ENCODE measurements around the gene SLC35E4. TPM values are rescaled to one million over a fixed set of nuclear protein-coding genes. Genes with fewer than 3 reads are reported as not detected.
"Not testable (repeated sequence)": the region's sequence is repeated elsewhere in the genome, so short reads cannot be mapped to it uniquely, and the experiment has no call there.

The SLC35E4 gene
- total RNA-seq, 1 donor from 2014 or later: 23.0 TPM

- DNase-seq (ENCODE audit: extremely low read depth, low read depth, low spot score): no peak
Measured at GRCh38 chr22:30611197-30611596, 24.4 kb upstream of the SLC35E4 start.

GRCh38 chr22:30612789-30613188, 22.8 kb upstream of the SLC35E4 start:
- no peak for DNase-seq (ENCODE audit: extremely low read depth, low read depth, low spot score)

GRCh38 chr22:30614268-30614667, 21.3 kb upstream of the SLC35E4 start:
- DNase-seq (ENCODE audit: extremely low read depth, low read depth, low spot score): no peak

- DNase-seq (ENCODE audit: extremely low read depth, low read depth, low spot score): no peak
Measured at GRCh38 chr22:30614879-30615278, 20.7 kb upstream of the SLC35E4 start.

- DNase-seq (ENCODE audit: extremely low read depth, low read depth, low spot score): no peak
Measured at GRCh38 chr22:30615543-30615954, 20.0 kb upstream of the SLC35E4 start.

GRCh38 chr22:30617819-30618218, 17.8 kb upstream of the SLC35E4 start:
- DNase-seq (ENCODE audit: extremely low read depth, low read depth, low spot score): no peak

GRCh38 chr22:30619909-30620308, 15.7 kb upstream of the SLC35E4 start:
- DNase-seq (ENCODE audit: extremely low read depth, low read depth, low spot score): not testable (repeated sequence)

GRCh38 chr22:30626413-30626812, 9.2 kb upstream of the SLC35E4 start:
- no peak for DNase-seq (ENCODE audit: extremely low read depth, low read depth, low spot score)

- DNase-seq (ENCODE audit: extremely low read depth, low read depth, low spot score): no peak
Measured at GRCh38 chr22:30627471-30627870, 8.1 kb upstream of the SLC35E4 start.

- no peak for DNase-seq (ENCODE audit: extremely low read depth, low read depth, low spot score)
Measured at GRCh38 chr22:30628491-30628890, 7.1 kb upstream of the SLC35E4 start.

GRCh38 chr22:30631469-30631868, 4.1 kb upstream of the SLC35E4 start:
- not testable (repeated sequence) for DNase-seq (ENCODE audit: extremely low read depth, low read depth, low spot score)

- DNase-seq (ENCODE audit: extremely low read depth, low read depth, low spot score): peak; percentile 60
Measured at GRCh38 chr22:30634471-30635233, 929 bp upstream of the SLC35E4 start.

- no peak for DNase-seq (ENCODE audit: extremely low read depth, low read depth, low spot score)
Measured at GRCh38 chr22:30636226-30637077, 871 bp downstream of the SLC35E4 start.

- DNase-seq (ENCODE audit: extremely low read depth, low read depth, low spot score): no peak
Measured at GRCh38 chr22:30637701-30638114, 2.1 kb downstream of the SLC35E4 start.

GRCh38 chr22:30640361-30640760, 4.8 kb downstream of the SLC35E4 start:
- DNase-seq (ENCODE audit: extremely low read depth, low read depth, low spot score): no peak

GRCh38 chr22:30640839-30641430, 5.4 kb downstream of the SLC35E4 start:
- DNase-seq (ENCODE audit: extremely low read depth, low read depth, low spot score): no peak

GRCh38 chr22:30643055-30643875, 7.7 kb downstream of the SLC35E4 start:
- no peak for DNase-seq (ENCODE audit: extremely low read depth, low read depth, low spot score)

GRCh38 chr22:30646518-30647160, 11.1 kb downstream of the SLC35E4 start:
- no peak for DNase-seq (ENCODE audit: extremely low read depth, low read depth, low spot score)

- no peak for DNase-seq (ENCODE audit: extremely low read depth, low read depth, low spot score)
Measured at GRCh38 chr22:30647536-30647935, 12.0 kb downstream of the SLC35E4 start.

GRCh38 chr22:30648825-30649224, 13.2 kb downstream of the SLC35E4 start:
- DNase-seq (ENCODE audit: extremely low read depth, low read depth, low spot score): no peak

Measured in glomerular endothelial cell (primary cell).